NCI-H1436 treated with DMSO at 0.1 percent for 48 hours (cell line): Measurements from ENCODE around the gene UHMK1.
"Not testable (repeated sequence)": the region's sequence is repeated elsewhere in the genome, so short reads cannot be mapped to it uniquely, and the experiment has no call there.

Experiments used
- DNase-seq: peaks from one replicate; lab custom pipeline; 2025; lab: John Stamatoyannopoulos, UW

The UHMK1 gene, protein sequence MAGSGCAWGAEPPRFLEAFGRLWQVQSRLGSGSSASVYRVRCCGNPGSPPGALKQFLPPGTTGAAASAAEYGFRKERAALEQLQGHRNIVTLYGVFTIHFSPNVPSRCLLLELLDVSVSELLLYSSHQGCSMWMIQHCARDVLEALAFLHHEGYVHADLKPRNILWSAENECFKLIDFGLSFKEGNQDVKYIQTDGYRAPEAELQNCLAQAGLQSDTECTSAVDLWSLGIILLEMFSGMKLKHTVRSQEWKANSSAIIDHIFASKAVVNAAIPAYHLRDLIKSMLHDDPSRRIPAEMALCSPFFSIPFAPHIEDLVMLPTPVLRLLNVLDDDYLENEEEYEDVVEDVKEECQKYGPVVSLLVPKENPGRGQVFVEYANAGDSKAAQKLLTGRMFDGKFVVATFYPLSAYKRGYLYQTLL

DNA sequence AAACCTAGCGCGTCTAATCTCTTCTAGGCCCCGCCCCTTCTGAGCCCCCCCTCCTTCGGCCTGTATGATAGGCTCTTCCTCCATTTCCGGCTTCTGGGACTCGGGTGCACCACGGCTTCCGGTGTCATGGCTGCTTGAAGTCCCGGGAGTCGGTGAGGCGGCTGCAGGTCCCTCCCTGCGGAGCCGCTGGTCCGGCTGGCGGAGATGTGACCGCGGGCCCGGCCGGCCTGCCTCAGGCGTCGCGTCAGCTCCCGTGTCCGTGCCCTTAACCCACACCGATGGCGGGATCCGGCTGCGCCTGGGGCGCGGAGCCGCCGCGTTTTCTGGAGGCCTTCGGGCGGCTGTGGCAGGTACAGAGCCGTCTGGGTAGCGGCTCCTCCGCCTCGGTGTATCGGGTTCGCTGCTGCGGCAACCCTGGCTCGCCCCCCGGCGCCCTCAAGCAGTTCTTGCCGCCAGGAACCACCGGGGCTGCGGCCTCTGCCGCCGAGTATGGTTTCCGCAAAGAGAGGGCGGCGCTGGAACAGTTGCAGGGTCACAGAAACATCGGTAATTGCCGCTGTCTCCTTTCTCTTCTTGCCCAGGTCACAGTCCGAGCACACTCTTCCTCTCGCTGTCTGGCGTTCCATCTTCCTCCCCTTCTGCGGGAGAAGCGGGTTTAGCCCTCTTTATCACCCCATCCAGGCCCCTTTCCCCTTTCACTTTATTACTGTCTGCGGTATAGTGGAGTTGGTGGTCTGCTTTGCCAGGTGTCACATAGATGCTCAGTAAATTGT, at the start of gene UHMK1:
UHMK1 (plus strand) TSS at position 96 of the 773 bp plus-strand sequence; CDS start at position 279, 183 bp downstream.
- peak; percentile 12 for DNase-seq

DNA sequence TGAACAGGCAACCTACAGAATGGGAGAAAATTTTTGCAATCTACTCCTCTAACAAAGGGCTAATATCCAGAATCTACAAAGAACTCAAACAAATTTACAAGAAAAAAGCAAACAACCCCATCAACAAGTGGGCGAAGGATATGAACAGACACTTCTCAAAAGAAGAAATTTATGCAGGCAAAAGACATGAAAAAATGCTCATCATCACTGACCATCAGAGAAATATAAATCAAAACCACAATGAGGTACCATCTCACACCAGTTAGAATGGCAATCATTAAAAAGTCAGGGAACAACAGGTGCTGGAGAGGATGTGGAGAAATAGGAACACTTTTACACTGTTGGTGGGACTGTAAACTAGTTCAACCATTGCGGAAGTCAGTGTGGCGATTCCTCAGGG, 43.3 kb upstream of the UHMK1 start:
- DNase-seq, result not testable (repeated sequence)

DNA sequence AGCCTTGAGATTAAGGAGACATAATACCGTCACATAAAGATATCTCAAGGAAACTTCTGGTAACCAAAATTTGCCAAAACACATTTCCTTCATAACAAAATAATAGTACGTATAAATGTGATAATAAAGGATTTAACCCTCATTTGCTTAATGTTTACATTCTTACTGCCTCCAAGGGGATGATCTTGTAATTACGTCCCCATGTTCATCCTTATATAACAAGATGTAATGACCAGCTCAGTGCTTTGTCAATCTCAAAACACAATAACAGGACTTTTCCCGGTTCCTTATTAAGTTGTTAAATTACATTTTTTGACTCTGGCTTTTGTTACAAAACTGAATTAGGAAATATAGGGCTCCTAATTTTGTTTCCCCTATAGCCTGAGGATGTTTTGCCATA, 41.3 kb upstream of the UHMK1 start:
- no peak for DNase-seq

DNA sequence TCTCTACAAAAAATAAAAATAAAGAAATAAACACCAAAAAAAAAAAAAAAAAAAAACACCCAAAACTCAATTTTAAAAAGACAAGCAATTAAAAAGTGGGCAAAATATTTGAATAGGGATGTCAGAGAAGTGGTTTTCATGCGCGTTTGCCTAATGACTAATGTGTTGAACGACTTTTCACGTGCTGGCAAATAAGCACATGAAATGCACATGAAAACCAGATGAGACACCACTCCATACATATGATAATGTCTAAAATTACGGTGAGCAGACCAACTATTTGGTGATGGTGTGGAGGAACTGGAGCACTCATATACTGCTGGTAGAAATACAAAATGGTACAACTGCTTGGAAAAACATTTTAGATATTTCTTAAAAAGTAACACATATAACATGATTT, 39.4 kb upstream of the UHMK1 start:
- DNase-seq, result no peak

DNA sequence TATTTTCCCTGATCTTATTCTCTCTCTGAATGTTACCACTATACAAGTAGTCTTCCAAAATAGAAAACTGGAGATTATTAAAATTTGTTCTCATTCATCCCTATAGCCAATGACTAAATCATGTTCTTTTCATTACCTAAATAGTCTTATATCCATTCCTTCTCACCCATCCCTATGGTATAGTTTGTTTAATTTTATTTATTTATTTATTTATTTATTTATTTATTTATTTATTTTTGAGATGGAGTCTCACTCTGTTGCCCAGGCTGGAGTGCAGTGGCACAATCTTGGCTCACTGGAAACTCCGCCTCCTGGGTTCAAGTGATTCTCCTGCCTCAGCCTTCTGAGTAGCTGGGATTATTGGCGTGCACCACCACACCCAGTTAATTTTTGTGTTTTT, 35.2 kb upstream of the UHMK1 start:
- DNase-seq, result not testable (repeated sequence)

DNA sequence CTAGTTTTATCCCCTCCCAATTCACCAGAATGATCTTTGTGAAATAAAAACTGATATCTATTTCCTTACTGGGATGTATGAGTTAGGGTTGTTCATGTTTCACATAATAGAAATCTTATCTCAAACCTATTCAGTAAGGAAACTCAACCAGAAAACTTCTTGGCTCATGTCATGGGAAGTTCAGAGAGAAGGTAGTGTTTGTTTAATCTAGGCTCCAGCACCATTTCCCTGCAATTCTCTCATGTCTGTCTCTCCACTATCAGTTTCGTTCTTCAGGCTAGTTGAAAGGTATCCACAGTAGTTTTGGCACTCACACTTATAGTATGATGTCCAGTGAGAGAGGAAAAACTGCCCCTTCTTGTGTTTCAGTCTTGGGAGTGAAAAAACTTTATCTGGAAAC, 34.6 kb upstream of the UHMK1 start:
- DNase-seq, result no peak

DNA sequence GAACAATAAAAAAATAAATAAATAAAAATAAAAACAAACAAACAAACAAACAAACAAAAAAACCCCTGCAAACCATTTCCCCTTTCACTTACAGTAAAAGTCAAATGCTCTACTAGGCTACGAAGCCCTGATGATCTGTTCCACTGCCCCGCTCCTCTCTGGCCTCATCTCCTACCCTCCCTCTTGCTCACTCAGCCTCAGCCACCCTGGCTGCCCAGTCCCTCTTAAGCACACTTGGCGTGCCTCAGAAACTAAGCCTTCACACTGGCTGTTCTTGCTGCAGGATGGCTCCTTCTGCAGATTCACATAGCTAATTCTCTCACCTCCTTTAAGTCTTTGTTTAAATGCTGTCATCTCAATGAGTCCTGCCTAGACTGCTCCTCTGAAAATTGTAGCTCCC, 30.8 kb upstream of the UHMK1 start:
- no peak for DNase-seq

DNA sequence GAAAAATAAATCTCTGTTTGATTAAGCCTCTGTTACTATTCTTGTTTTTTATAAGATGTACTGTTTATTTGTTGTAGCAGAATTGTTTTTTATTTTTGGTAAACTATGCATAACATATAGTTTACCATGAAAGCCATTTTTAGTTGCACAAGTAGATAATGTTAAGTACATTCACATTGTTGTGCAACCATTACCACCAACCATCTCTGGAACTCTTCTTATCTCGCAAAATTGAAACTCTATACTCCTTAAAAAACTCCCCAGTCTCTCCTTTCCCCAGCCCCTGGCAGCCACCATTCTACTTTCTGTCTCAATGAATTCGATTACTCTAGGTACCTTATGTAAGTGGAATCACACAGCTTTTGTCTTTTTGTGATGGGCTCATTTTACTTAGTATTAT, 27.4 kb upstream of the UHMK1 start:
- DNase-seq, result no peak

DNA sequence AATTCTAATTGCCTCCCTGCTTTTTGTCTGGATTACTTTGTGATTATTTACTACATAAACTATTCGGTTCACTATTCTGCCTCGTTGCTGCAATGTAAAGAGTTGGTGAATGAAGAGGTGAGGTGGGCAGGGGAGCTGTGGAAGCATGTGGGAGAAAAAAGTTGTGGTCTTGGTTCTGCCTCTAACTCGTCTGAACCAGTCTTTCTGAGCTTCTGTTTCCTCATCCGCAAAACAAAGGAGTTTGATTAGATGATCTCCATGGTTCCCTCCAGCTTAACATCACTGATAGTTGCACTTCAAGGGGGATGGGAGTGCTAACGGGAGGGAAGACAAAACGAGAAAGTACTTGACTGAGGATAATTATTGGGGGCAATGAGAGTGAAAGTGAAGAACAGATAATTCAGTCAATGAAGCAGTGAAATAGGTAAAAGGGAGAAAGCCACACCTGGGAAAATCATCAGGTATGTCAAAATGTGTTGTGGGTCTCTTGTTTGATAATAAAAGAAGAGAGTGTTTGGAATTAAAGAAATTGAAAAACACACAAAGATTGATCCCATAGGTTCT, 26.2 kb upstream of the UHMK1 start:
- DNase-seq, result no peak

DNA sequence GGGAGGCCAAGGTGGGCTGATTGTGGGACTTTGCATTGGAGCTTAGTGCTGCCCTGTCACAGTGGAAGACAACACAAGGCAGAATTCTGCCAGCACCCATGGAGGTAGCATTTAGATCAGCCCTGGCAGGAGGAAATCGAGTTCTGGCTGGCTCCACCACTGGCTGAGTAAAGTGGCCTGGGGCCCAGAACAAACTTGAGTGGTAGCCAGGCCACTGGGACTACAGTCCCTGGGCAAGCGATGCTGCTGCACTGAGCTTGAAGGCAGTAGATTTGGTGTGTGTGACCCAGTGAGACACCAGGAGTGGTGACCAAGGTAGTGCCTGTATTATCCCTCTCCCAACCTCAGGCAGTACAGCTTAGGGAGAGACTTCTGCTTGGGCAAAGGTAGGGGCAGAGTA, 22.5 kb upstream of the UHMK1 start:
- no peak for DNase-seq

DNA sequence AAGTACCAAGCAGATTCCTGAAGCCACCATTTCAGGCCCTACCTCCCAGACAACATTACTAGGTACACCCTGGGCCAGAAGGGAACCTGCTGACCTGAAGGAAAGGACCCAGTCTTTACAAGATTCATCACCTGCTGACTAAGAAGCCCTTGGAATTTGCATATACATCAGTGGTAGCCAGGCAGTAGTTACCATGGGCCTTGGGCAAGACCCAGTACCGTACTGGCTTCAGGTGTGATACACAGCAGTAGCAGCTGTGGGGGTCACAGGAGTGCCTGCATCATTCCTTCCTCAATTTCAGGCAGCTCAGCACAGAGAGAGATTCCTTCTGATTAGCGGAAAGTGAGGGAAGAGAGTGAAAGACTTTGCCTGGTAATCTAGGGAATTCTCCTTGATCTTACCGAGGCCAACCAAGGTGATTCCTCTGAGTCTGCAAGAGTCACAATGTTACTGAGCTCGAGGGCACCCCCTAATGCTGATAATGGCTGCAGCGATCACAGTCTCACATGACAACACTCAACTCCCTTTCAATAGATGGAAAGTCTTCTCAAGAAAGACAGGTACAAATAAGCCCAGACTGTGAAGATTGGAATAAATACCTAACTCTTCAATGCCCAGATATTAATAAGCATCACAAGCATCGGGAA, 22.0 kb upstream of the UHMK1 start:
- DNase-seq, result no peak

DNA sequence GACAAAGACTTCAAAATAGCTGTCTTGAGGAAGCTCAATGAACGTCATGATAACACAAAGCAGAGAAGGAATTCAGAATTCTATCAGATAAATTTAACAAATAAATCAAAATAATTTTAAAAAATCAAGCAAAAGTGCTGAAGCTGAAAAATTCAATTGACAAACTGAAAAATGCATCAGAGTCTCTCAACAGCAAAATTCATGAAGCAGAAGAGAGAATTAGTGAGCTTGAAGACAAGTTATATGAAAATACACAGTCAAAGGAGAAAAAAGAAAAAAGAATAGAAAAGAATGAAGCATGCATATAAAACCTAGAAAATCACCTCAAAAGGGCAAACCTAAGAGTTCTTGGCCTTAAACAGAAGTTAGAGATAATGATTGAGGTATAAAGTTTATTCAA, 21.0 kb upstream of the UHMK1 start:
- DNase-seq, result no peak

DNA sequence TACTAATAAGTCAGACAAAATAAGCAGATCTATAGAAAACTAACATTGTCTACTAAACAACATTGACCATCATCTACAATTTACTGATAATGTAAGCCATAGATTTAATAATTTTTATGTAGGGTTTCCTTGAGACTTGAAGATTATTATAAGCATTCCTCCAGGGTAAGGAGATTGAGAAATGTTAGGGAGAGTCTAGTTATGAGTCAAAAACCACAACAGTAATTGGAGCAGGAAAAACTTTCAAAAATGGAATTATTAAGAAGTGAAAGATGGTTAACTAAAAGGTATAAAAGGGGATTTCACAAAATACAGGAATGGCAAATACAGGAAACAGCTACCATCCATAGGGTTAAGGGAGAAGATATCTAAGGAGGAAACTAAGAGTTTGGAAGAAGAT, 12.4 kb upstream of the UHMK1 start:
- no peak for DNase-seq

DNA sequence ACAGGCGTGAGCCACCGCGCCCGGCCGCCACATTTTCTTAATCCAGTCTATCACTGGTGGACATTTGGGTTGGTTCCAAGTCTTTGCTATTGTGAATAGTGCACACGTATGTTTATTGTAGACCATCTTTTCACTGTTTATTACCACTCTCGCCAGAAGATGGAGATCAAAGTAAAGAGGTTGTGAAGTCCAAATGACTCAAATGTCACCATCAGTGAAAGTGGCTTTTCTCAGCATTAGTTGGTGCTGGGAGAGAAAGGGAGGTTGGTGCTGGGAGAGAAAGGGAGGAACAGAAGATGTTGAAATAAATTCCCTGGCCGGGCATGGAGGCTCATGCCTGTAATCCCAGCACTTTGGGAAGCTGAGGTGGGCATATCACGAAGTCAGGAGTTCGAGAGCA, 10.4 kb upstream of the UHMK1 start:
- no peak for DNase-seq

DNA sequence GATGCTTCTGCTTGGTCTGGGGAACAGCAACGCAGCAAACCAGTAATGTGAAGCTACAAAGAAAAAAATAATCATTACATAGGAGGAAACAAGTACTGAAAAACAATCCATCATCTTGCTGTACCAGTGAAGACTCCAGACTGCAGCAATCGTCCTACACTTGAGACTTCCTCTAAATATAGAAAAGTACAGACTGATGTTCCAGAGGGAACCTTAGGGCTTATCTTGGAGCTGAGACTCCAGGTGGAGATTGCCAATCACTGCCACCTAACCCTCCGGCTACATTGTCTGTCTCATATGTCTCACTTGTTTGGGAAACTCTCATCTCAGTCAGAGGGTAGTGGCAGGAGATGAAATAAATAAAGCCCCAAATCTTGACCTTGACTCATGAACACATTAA, 9.4 kb upstream of the UHMK1 start:
- DNase-seq, result no peak

DNA sequence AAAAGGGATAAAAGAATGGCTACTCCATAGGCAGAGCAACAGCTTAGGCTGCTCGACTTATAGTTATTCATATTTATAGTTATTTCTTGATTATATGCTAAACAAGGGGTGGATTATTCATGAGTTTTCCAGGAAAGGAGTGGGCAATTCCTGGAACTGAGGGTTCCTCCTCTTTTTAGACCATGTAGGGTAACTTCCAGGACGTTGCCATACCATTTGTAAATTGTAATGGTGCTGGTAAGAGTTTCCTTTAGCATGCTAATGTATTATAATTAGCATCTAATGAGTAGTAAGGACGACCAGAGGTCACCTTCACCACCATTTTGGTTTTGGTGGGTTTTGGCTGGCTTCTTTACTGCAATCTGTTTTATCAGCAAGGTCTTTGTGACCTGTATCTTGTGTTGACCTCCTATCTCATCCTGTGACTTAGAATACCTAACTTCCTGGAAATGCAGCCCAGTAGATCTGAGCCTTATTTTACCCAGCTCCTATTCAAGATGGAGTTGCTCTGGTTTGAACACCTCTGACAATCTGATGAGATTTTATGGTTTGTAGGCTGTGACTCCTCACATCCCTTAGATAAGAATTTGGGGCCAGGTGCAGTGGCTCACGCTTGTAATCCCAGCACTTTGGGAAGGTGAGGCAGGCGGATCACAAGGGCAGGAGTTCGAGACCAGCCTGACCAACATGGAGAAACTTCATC, 1.9 kb upstream of the UHMK1 start:
- DNase-seq, result not testable (repeated sequence)

DNA sequence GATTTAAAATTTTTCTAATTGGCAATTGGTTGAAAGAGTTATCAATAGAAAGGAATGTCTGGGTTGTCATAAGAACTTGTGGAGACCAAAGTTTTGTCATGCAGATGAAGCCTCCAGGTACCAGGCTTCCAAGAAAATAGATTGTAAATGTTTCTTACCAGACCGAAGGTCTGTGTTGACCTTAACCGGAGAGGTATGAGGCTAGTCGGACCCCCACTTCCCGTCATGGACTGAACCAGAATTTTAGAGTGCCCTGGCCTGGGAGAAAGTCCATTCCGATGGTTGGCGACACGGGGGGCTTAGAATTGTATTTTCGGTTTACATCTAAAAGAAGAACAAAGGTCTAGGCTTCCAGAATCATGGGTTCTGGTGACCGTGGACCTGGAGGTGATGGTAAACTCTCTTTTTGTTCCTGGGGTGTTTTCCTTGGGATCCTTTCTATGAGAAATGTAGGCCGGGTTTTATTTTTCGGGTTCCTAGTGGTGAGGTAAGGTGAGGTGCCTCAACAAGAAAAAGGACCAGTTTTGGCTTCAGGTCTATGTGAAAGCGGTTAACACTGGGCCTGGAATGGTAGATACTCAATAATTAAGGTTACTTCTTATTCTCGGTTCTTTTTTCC, 405 bp upstream of the UHMK1 start:
- DNase-seq, result no peak

DNA sequence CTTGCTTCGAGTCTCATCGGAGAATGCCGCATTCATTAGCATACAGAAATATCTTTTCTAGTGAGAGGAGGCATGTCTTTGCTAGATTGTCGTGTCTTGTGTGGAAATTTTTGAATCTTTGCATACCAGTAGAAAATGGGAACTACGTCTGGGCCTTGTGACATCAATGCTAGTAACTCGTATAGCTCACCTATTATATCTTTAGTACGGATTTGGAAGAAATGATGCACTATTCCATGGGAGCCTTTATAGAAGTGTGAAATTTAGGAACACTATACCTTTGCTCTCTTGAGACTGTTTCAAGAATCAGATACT, 835 bp downstream of the UHMK1 start:
- no peak for DNase-seq

DNA sequence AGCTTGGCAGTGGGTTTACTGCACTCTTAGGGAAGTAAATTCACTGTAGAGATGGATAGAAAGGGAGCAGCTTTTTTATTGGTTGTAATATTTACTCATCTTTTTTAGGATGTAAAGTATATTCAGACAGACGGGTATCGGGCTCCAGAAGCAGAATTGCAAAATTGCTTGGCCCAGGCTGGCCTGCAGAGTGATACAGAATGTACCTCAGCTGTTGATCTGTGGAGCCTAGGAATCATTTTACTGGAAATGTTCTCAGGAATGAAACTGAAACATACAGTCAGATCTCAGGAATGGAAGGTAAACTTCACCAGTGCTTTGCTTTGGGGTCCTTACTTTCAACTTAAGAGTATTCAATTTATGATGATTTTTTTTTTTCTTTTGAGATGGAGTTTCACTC, 3.2 kb downstream of the UHMK1 start:
- DNase-seq, result no peak

DNA sequence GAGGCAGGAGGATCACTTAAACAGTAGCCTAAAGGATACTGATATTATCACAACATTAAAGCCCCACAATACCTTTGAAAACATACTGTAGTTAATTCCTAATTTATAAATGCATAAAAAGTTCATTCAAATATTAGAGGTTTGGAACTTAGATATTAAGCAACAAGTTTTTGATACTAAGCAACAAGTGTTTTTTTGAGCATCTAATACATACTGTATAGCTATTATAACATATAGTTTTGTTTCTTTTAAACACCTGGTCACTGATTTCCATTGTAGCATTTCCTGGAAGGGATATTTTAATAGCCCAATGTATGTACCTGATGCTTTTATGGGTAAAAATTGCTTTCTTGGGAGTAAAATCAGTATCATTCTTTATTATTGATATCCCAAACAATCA, 4.5 kb downstream of the UHMK1 start:
- no peak for DNase-seq

DNA sequence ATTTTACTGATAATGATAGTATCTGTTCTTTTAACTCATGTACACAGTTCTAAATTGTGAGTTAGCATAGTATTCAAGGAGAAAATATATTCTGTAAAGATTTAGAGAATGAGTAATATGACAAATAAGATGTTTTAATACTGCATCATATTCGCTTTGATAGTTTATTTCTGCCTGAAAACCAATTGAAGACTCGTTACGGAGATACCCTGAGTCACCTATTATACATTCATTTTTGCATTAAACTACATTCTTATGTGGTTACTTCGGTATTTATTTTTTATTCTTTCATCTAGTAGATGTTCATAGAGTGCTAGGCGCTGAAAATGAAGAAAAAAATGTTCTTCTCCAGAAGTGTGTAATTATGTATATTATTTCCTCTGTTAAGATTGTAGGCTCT, 5.3 kb downstream of the UHMK1 start:
- DNase-seq, result no peak

DNA sequence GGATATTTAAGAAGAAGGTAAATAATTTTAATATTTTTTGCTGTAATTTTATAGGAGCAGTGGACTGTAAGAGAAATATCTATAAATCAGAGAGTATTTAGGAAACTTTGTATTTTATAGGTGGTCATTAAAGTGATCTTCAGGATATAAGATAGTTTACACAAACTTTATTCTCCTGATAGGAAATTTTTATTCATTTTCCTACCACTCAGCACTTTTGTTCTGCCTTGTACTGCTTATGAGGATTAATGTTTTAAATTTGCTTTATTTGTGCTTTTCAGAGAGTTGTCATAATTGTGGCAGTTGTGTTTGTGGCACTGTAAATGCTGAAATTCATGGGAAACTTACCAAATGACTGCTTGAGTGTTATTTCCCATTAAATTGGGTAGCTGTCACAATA, 29.7 kb downstream of the UHMK1 start:
- no peak for DNase-seq
